Ecto neural progenitor cell (in vitro differentiated cells): ENCODE results near the gene STK26.
"Not testable (repeated sequence)": the region's sequence is repeated elsewhere in the genome, so short reads cannot be mapped to it uniquely, and the experiment has no call there.

Experiments used
- DNase-seq: peaks from one replicate; pipeline ENCODE4 v3.0.0-alpha.2; 2018; ENCODE audit warnings: low spot score

STK26 gene

DNA sequence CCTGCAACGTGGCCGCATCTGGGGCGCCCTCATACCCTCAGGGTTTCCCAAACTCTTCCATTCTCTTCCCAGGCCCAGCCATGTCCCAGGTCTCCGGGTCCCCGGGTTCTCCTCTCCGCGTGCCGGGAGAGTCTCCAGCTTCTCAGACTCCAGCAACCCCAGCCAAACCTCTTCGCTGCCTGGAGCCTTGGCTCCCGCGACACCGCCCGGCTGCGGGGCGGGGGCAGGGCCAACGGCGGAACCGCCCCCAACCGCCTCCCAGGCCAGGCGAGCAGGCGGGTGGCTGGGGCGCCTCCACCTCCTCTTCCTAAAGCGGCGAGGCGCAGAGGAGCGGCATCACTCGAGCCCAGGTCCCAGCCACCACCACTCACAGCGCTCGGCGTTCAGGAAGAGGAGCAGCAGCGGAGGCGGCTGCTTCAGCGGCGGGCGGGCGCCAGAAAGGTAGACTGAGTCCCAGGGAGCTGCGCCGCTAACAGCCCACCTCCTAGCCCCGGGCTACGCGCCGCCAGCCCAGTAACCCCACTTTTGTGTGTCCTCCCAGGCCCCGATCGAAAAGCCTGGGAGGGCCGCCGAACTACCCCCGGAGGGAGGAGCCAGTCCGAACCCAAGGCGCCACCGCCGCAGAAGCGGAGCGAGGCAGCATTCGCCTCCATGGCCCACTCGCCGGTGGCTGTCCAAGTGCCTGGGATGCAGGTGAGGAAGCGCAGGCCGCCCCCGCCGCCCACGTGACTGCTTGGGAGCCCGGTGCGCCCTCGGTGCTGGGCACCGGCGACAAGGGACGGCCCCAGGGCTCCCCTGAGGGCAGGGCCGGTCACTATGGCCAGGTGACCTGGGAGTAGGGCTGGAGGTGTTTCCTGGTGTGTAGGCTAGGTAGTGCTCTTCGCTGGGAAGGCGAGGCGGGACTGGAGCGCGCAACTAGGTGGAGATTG is at the start of gene STK26:
TSS of gene STK26 (plus strand) at position 336 of the 929 bp plus-strand sequence. CDS start at position 652, 316 bp downstream.
- peak; percentile 85 for DNase-seq

DNA sequence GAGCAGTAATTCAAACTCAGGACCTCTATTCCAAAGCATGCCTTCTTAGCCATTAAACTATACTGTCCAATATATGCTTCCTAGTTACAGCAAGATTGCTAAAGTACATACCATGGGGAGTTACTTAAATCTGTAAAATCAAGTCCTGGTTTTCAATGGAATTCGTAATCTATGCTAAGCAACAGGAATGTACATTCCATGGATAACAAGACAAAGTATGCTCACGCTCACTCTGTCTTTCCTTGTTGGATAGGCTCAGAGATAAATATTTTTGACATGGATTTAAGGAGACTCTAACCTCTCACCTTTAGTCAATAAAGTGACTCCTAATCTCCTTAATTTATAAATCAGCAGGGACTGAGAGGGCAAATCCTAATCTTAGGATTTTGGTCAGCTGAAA is 47.3 kb upstream of the STK26 start:
- no peak for DNase-seq

DNA sequence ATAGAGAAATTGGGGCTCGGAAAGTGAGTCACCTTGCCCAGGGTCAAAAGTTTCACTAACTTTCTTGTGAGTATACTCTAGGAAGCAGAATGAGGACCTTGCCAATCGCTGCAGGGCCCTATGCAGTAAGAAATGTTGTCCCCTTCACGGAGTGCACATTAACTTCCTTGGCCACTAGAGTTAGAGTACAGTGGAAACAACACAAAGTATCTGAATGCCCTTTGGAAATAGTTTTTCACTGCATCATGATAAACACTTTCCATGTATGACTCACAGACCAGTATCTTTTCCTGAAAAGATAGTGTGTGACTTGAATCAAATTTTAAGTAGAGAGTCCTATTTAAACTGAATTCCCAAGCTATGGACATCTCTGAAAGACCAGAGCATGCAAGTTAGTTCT is 45.5 kb upstream of the STK26 start:
- DNase-seq, result no peak

DNA sequence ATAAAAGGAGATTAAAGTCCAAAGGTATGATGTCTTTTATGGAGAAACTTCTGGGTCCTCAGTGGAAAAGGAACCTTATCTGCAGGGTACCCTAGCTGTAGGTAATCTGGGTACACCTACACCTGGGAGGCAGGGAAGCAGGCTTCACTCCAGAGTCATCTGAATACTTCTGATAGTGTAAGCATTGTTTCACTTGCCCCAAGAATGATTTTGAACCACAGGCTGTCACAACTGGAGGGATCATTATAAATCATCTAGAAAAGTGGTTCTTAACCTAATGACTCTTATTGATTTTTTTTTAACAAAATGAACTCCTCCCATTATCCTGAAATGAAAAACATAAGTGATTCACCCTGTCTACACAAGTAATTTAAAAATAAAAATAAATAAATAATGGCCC is 44.0 kb upstream of the STK26 start:
- DNase-seq, result no peak

DNA sequence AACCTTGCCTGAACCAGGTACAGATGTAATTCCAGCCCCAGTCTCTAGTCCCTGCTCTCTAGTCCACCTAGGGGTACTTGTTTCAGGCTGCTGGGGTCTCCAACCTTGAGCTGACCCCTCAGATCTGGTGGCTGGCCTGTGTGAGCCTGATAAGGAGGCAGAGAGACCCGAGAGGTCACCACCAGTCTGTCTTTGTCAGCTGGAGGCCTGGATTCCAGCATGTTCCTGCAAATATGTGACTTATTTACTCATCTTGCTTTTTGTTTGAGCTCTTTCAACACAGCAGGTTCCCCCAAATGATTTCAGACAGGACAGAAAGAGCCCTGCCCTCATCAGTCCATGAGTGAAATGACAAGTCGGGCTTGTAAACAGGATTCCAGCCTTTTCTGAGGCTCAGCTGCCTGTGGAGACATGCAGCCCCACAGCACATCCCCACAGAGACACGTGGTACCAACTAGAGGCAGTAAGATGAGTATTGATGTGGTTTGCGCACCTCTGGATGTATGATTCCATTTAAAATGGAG is 37.5 kb upstream of the STK26 start:
- peak; percentile 43 for DNase-seq

DNA sequence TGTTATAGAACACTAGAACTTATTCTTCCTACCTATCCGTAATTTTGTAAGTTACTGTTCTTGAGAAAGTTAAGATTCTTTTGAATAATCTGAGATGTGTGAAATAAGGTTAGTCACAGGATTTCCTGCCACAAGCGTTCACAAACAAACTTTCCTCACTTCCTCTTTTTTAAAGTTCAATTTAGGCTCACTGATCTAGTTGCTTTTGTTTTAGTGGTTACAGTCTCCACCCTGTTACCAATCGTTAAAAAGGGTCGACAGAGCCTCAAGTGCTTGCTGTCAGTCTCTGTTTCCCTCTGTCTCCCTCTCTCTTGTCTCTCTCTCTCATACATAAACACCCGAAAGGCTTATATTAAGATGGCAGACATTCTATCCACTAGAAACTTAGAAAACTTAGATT is 35.9 kb upstream of the STK26 start:
- DNase-seq, result no peak

DNA sequence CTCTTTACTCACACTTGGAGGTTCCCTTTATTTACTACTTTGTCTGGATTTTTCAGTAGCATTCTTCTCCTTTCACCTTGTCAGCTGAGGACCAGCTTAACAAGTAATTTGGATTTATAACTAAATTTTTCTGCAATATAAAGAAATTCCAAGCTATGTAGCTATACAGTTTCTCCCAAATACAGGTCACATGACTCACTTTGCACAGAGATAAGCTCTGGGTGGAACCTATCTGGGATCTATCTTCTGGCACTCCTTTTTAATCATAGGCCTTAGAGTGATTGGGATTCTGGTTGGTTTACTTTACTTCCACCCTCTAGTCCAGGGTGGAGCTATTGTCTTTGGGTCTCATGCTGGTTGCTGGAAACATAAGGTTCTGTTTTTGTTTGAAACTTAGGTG is 34.9 kb upstream of the STK26 start:
- no peak for DNase-seq

DNA sequence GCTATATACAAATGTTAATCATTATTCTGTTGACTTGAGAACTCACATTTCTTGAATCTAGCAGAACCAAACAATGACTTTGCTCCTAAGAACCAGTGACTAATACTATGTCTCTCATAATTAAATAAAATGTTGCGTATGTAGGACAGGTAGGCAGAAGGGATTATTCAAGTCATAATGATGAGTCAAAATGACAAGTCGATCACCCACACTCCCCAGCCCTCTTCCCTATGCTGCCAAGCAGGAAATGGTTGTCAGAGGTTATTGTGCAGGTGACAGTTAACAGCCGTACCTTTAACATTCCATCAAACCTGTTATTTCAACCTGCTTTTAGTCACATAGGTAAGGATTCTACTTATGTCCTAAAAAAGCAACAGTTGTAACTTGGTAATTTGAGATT is 22.0 kb upstream of the STK26 start:
- no peak for DNase-seq

DNA sequence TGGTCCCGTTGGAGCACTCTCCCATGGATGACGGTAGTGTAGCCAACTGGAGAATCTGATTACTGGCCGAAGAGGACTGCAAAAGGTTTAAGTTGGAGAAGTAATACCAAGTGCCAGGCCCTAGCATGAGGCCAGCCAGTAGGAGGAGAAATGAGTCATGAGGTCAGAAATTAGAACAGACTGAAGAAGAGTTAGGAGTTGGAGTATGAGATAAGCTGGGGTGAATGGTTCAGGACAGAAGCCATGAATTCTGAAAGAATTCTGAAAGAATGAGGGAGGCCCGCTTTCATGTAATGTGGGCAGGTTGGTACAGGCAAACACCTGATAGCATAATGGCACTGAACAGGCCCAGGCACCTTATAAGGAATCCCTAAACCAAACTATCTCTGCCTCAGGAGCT is 18.4 kb upstream of the STK26 start:
- DNase-seq, result no peak

DNA sequence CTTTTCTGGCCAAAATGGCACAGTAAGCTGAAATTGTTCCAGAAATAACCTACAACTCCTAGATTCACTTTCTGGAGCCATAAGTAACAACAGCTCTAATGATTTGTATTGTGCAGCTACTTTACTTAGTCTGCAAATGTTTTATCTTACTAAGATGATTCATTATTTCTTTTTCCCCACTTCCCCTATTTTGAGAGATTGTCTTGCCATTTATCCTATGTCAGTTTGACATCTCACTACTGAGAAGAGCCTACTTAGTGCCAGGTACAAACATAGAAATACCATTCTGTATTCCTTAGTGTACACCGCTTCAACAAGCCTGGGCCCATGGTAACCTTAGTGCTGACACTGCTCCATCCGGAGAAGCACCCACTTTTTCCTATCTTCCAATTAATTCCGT is 13.8 kb upstream of the STK26 start:
- DNase-seq, result no peak

DNA sequence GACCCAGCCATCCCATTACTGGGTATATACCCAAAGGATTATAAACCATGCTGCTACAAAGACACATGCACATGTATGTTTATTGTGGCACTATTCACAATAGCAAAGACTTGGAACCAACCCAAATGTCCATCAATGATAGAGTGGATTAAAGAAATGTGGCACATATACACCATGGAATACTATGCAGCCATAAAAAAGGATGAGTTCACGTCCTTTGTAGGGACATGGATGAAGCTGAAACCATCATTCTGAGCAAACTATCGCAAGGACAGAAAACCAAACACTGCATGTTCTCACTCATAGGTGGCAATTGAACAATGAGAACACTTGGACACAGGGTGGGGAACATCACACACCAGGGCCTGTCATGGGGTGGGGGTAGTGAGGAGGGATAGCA is 12.9 kb upstream of the STK26 start:
- not testable (repeated sequence) for DNase-seq

DNA sequence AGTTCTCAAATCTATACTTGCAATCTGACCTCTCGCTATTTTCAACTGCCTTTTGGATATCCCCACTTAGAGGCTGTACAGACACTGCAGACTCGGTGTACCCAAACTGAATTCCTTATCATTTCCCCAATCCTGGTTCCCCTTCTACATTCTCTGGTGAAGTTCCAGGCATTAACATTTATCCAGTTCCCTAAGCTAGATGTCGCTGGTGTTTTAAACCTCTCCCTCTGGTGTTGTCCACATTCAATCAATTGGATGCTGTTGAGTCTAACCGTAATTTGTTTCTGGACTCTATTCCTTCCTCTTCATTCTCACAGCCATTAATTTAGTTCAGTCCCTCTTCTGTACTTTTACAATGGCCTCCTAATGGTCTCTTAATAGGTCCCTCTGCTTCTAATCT is 7.2 kb upstream of the STK26 start:
- DNase-seq, result no peak

DNA sequence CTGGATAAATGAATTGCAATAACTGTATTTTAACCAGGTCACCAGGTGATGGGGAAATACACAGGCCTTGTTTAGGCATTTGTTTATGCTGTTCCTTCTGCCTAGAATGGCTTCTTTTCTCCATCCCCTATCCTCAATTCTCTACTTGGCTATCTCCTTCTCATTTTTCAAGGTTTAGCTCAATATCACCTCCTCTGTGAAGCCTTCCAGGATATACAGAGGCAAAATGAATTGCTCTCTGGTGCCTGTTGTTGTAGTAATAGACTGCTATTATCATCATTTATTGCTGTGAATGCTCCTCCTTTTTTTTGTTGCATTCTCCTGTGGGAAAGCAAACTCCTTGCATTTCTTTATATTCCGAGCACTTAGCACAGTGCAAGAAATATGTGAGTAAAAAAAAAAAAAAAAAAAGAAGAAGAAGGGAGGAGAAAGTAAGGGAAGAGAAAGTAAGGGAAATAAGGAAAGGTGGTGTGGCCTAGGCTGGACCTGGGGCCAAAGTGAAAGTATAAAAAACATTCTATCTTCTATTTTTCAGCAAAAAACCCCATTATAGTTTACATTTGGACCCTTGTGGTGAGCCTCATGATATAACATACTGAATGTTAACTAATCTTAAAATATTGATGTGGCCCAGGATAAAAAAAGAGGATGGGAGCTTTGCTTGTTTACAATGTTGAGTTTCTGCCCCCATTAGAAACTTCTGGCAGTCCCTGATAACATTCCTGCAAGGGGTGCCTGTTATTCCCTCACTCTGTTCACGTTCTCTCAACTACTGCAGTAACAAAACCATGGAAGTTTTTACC is 6.3 kb upstream of the STK26 start:
- no peak for DNase-seq

DNA sequence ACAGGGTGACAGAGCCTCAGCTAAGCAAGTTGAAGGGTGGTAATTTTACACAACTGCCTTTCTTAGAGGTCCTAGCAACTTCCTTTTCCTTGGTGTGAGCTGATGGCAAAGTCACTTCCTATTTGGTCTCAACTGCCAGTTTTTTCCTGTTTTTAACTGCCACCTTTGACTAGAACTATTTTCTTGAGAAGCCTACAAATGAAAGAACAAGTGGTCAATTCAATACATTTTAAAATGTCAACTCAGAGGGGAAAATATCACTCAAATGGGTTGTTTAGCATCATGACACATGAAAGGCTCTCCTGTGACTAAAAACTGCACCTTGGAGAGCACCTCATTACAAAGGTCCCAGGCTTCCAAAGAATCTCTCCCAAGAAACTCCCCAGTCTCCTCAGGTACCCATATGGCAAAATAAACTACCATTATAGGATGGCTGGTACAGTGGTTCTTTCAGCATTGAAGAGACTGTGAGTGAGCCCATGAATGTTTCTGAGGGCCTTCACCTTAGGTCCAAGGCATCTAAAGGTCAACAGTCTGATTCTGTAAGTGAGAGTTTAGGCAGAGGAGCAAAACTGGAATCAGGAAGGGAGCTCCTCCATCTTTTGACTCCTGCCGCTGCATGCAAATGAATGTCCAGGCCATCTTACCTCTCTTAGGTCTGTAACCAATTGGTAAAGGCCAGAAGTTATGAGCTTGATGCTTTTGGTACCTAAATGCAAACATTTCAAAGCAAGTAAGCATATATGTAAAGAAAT is 5.5 kb upstream of the STK26 start:
- DNase-seq, result no peak

DNA sequence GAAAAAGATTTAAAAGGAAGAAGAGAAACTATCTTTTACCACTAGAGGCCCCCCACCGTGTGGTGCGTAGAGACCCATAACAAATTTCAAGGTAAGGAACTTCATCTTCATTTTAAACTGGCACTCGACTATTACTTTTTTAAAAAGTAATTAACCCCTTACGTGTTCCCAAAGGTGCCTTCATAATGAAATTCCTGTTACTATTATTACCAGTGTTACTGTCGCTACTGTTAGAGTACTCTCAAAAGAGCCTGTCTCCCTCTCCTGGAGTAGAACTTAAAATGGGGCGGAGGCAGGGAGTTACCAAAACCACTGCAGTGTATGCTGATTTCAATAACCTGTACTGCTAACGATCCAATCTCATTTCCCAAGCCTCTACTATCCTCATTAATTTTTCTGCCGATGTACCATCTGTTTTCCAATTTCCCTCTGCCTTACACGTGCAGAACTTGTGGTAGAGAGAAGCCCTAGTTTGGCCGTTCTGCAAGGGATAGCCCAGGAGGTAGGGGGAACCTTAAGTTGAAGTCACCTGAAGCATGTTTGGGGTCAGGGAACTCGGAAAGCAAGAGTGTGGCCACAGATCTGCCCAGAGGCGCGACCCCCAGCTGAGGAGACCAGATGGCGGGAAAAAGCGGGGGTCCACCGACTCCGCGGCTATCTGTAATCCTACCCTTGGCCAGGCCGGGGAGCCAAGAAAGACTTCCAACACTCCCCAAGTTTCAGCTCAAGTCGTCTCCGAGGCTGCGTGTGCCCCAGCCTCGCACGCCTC is 720 bp upstream of the STK26 start:
- no peak for DNase-seq

DNA sequence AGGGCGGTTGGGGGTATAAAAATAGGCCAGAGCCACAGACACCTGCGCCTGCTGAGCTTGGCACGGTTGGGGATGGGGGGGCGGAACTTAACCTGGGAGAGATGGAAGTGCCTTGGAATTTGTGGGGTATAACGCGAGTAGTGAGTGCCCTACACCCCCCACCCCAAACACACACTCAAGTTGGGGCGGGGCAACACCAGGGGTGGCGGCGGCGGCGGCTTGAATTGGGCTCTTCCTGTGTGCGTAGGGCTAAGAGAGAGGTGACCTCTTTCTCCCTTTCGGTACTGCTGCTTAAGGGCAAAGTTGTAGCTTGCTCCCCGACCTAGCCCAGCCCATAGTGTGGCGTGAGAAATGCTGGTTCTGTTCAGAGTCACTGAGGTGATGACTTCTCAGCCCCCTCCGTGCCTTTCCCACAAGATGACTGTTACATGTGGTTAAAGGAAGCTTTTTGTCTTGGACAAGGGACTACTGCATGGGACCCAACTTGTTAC is 839 bp downstream of the STK26 start:
- DNase-seq, result no peak

DNA sequence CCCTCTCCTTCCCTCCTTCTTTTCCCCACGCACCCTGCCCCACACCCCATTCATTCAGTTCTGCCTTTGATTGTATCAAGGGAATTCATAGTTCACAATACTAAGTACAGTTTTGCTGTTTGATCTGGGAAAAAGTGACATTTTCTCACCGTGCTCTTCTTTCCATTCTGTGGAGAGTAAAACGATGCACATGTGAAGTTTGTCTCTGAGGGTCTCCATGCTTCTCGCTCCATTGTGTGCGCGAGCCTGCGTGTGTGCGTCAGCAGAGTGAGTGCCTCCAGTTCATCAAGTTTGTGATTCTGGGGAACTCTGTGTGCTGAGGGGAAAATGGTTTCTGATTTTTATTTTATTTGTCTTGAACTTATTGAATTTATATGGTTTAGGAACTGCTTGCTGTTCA is 1.9 kb downstream of the STK26 start:
- no peak for DNase-seq

DNA sequence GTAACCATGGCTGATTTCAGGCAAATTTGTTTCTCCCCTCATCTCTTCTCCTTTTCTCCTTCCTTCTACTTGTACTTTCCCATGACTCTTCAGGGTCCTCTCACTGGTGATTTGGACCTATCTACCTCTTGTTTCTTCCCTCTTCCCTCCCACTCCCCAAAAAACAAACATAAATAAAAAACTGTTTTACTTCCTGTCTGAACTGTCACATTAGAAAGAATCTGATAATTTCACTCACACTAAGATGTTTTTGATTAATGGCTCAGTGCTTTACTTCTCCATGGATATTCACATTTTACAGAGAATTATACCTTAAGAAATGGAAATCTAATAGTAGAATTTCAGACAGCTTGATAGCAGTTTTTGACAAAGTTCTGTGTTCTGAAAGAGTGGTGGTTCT is 7.2 kb downstream of the STK26 start:
- no peak for DNase-seq

DNA sequence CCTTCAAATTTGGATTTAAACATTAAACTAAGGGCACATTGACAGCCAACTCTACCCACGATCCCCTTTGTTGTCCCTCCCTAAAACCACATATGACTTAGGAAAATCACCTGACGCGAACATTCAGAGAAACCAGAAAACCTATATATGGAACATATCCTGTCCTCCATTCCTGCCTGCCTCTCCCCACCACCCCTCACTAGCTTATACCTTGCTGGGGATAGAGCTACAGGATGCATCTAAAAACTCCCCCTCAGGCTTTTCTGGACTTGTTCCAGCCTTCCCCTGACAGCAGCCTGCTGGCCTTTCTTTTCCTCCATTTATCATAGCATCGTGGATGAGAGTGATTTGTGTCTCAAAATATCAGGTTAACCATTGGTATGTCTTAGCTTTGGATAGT is 8.8 kb downstream of the STK26 start:
- DNase-seq, result no peak

DNA sequence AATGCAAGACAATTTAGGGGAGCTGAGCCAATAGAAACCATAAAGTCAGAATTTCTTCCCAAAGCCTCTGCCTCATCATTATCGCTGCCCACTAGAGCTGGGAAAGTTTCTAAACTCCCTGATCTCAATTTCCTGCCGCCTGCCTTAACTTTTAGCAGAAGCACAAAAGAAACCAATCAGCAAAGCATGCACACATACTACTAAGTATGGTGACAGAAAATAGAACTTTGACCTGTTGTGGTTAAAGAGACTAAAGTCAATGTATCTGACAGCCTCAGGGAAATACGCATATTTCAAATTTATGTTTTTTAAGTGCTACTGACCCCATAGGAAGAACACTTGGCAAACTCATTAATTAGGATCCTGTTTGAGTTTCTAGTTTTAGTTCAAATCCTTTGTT is 10.1 kb downstream of the STK26 start:
- no peak for DNase-seq

DNA sequence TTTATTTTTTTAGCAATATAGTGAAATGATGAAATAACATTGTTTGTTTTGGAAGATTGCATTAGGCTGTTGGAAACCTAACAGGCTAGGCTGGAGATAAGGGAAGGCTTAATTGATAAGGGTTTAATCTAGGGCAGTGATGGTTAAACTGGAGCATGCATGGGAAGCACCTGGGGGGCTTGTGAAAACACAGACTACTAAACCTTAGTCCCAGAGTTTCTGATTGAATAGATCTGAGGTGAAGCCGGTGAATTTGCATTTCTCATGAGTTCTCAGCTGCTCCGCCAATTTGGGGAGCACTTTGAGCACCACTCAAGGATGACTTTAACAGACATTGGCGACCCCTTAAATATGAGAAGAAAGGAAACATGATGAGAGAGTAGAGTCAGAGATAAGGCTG is 11.5 kb downstream of the STK26 start:
- DNase-seq, result no peak
